Keratinocyte (primary cell): ENCODE data around the gene CLSTN1.

Experiments used
- EZH2 ChIP-seq: IDR thresholded peaks from one replicate; pipeline ENCODE4 v1.6.1; 2012; ENCODE audit warnings: inconsistent platforms, mild to moderate bottlenecking, low read length, moderate library complexity
- TF ChIP-seq, protein P1 (sequence below), 3 experiments: IDR thresholded peaks in 1 of 3; conservative IDR thresholded peaks in 1 of 3; optimal IDR thresholded peaks in 1 of 3; 2 replicates in 2 of 3; 3 replicates in 1 of 3; pipeline versions ENCODE3 to v1.5.1; 2011; ENCODE audit warnings: low read length in 3 of 3, mild to moderate bottlenecking in 3 of 3, moderate library complexity in 2 of 3, control low read depth in 1 of 3, inconsistent platforms in 1 of 3; ENCODE audit not compliant: insufficient read depth in 2 of 3; ENCODE audit errors: extremely low read depth in 1 of 3

DNA sequence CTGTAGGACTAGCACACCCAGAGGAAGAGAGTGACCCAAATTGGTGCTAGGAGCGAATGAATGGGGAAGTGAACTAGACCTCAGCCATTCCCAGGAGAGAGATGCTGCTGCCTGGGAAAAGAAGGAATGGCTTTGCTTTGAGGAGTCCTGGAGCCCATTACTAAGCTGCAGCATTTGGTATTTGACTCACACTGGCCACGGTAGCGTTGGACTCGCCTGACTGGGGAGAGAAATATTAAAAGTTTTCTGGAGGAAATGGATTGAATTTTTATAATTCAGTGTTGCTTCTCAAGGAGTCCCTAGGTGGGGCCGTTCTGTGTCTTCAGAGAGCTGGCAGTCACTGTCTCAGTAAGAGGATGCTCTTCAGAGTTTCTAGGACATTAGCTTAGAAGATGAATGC, 132.1 kb downstream of the CLSTN1 start:
- TF ChIP-seq, protein P1, sequence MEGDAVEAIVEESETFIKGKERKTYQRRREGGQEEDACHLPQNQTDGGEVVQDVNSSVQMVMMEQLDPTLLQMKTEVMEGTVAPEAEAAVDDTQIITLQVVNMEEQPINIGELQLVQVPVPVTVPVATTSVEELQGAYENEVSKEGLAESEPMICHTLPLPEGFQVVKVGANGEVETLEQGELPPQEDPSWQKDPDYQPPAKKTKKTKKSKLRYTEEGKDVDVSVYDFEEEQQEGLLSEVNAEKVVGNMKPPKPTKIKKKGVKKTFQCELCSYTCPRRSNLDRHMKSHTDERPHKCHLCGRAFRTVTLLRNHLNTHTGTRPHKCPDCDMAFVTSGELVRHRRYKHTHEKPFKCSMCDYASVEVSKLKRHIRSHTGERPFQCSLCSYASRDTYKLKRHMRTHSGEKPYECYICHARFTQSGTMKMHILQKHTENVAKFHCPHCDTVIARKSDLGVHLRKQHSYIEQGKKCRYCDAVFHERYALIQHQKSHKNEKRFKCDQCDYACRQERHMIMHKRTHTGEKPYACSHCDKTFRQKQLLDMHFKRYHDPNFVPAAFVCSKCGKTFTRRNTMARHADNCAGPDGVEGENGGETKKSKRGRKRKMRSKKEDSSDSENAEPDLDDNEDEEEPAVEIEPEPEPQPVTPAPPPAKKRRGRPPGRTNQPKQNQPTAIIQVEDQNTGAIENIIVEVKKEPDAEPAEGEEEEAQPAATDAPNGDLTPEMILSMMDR (optimal IDR thresholded peaks at IDR 0.05 in 1 of 3, IDR thresholded peaks at IDR 0.05 in 1 of 3, conservative IDR thresholded peaks at IDR 0.05 in 1 of 3; ENCODE audit: extremely low read depth in 1 of 3, insufficient read depth in 2 of 3, low read length in 3 of 3): no peak
- no peak for TF ChIP-seq EZH2
